ENCODE results near the gene STAMBP.

The STAMBP gene

DNA sequence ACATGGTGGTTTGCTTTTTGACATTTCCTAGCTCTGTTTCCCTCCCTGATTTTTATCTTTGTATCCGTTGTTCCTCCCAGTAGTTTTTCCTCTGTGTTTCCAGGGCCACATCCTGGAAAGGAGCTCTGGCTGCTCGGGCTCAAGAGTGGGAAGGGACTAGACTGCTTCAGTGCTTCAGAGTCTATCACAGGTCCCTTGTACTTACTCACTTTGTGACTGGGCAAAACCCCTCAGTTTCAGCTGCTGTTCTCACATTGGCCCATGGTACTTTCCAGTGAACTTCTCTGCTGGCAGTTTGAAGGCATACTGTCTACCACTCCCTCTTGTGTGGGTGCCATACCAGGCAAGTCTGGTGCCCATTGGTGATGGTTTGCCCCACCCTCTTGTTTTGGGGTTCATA lies 7.5 kb upstream of the STAMBP start:
- TF ChIP-seq, protein P1, sequence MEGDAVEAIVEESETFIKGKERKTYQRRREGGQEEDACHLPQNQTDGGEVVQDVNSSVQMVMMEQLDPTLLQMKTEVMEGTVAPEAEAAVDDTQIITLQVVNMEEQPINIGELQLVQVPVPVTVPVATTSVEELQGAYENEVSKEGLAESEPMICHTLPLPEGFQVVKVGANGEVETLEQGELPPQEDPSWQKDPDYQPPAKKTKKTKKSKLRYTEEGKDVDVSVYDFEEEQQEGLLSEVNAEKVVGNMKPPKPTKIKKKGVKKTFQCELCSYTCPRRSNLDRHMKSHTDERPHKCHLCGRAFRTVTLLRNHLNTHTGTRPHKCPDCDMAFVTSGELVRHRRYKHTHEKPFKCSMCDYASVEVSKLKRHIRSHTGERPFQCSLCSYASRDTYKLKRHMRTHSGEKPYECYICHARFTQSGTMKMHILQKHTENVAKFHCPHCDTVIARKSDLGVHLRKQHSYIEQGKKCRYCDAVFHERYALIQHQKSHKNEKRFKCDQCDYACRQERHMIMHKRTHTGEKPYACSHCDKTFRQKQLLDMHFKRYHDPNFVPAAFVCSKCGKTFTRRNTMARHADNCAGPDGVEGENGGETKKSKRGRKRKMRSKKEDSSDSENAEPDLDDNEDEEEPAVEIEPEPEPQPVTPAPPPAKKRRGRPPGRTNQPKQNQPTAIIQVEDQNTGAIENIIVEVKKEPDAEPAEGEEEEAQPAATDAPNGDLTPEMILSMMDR (IDR thresholded peaks at IDR 0.05) = no peak
- DNase-seq (ENCODE audit: low spot score) = no peak
- no peak overlapping the region for H3K4me3 ChIP-seq
- H3K27ac ChIP-seq = no peak overlapping the region

DNA sequence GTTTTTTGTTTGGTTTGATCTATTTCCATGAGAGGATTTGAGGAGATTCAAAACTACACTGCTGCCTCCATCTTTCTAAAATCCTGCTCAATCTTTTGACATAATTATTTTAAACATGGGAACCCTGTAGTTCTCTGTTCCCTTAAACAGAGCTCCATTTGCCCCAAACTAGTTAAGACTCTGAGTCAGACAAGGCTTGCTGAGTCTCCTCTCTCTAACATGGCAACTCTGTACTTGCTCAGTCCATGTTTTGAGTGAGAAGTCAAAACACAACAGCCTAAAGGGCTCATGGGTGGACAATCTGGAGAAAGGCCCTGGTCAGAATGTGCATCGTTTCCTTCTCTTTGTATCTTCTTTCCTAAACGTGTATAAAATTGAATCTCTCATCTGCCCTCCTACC lies 7.1 kb upstream of the STAMBP start:
- H3K27ac ChIP-seq = no peak overlapping the region
- TF ChIP-seq, protein P1 (IDR thresholded peaks at IDR 0.05) = no peak
- no peak for DNase-seq (ENCODE audit: low spot score)
- no peak overlapping the region for H3K4me3 ChIP-seq

- H3K4me3 ChIP-seq = no peak overlapping the region
- H3K27ac ChIP-seq = no peak overlapping the region
- TF ChIP-seq, protein P1 (IDR thresholded peaks at IDR 0.05) = no peak
- DNase-seq (ENCODE audit: low spot score) = no peak
Observed at GRCh38 chr2:73822276-73822675, 6.5 kb upstream of the STAMBP start.

GRCh38 chr2:73822991-73823390 lies 5.8 kb upstream of the STAMBP start:
- Histone ChIP-seq H3K4me3 (no peak overlapping the region), H3K27ac (no peak overlapping the region)
- TF ChIP-seq, protein P1 (IDR thresholded peaks at IDR 0.05) = no peak
- no peak for DNase-seq (ENCODE audit: low spot score)

DNA sequence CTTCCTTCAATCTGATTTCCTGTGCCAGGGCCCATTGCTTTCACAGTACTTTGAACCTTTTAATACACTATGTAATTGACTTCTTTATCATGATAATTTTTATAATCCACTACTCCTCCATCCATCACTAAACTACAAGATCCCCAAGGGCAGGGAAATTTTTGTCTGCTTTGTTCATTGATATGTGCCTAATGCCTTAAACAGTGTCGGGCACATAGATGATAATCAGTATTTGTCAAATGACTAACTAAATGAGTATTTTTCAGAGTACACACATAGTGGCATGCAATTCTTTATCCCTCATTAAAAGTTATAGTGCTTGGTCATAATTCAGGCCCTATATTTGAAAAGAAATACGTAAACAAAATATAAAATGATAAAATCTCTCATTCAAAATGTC lies 5.3 kb upstream of the STAMBP start:
- H3K27ac ChIP-seq = no peak overlapping the region
- no peak overlapping the region for H3K4me3 ChIP-seq
- TF ChIP-seq, protein P1 (IDR thresholded peaks at IDR 0.05) = no peak
- no peak for DNase-seq (ENCODE audit: low spot score)

GRCh38 chr2:73823916-73824523 lies 4.7 kb upstream of the STAMBP start:
- Histone ChIP-seq H3K27ac (no peak overlapping the region), H3K4me3 (no peak overlapping the region)
- DNase-seq (ENCODE audit: low spot score) = no peak
- TF ChIP-seq, protein P1 (IDR thresholded peaks at IDR 0.05) = peak; percentile 67

GRCh38 chr2:73825408-73825807 lies 3.4 kb upstream of the STAMBP start:
- DNase-seq (ENCODE audit: low spot score) = no peak
- TF ChIP-seq, protein P1 (IDR thresholded peaks at IDR 0.05) = no peak

More at GRCh38 chr2:73825408-73825807, 3.4 kb upstream of the STAMBP start:
- Histone ChIP-seq H3K4me3 (no peak overlapping the region), H3K27ac (no peak overlapping the region)
